ENCODE results near the gene EYS. TPM values are rescaled to one million over a fixed set of nuclear protein-coding genes. Genes with fewer than 3 reads are reported as not detected.

Gene EYS
- total RNA-seq, 2 donors from 2014 or later, result not detected

- DNase-seq (ENCODE audit: low spot score), result no peak
- H3K27me3 ChIP-seq (replicated peaks; ENCODE audit: insufficient read depth), result no peaks in the 10 kb centered on the region
- ATAC-seq (ENCODE audit: insufficient number of reproducible peaks, low FRiP score, low read depth), result no peak
- H3K36me3 ChIP-seq, result no peaks in the 10 kb centered on the region
- no peak for TF ChIP-seq CTCF (IDR thresholded peaks at IDR 0.05)
- H3K9me3 ChIP-seq, result no peaks in the 10 kb centered on the region
- H3K4me3 ChIP-seq, result no peak overlapping the region
- no peaks in the 10 kb centered on the region for H3K4me1 ChIP-seq (ENCODE audit: control insufficient read depth in 1 of 2, low read depth in 2 of 2)
- no peak overlapping the region for H3K27ac ChIP-seq
These were observed 1683.3 kb downstream of the EYS start for GRCh38 chr6:64023693-64024092.

GRCh38 chr6:64014595-64014994 is 1692.4 kb downstream of the EYS start:
- no peak for TF ChIP-seq CTCF (IDR thresholded peaks at IDR 0.05)
- no peaks in the 10 kb centered on the region for H3K4me1 ChIP-seq (ENCODE audit: control insufficient read depth in 1 of 2, low read depth in 2 of 2)
- no peaks in the 10 kb centered on the region for H3K27me3 ChIP-seq (replicated peaks; ENCODE audit: insufficient read depth)
- H3K9me3 ChIP-seq, result no peaks in the 10 kb centered on the region
- ATAC-seq (ENCODE audit: insufficient number of reproducible peaks, low FRiP score, low read depth) (no peak), DNase-seq (ENCODE audit: low spot score) (no peak)
- no peak overlapping the region for H3K4me3 ChIP-seq
- H3K36me3 ChIP-seq, result no peaks in the 10 kb centered on the region
- H3K27ac ChIP-seq, result no peak overlapping the region

- Histone ChIP-seq H3K27ac (no peak overlapping the region), H3K27me3 (replicated peaks; ENCODE audit: insufficient read depth) (no peaks in the 10 kb centered on the region), H3K4me3 (no peak overlapping the region), H3K4me1 (ENCODE audit: control insufficient read depth in 1 of 2, low read depth in 2 of 2) (no peaks in the 10 kb centered on the region), H3K9me3 (no peaks in the 10 kb centered on the region), H3K36me3 (no peaks in the 10 kb centered on the region)
- TF ChIP-seq CTCF (IDR thresholded peaks at IDR 0.05), result no peak
- no peak for ATAC-seq (ENCODE audit: insufficient number of reproducible peaks, low FRiP score, low read depth)
- no peak for DNase-seq (ENCODE audit: low spot score)
These were observed 1694.0 kb downstream of the EYS start for GRCh38 chr6:64013011-64013410.

- ATAC-seq (ENCODE audit: insufficient number of reproducible peaks, low FRiP score, low read depth) (no peak), DNase-seq (ENCODE audit: low spot score) (no peak)
- H3K4me3 ChIP-seq, result no peak overlapping the region
- H3K4me1 ChIP-seq (ENCODE audit: control insufficient read depth in 1 of 2, low read depth in 2 of 2), result no peaks in the 10 kb centered on the region
- no peaks in the 10 kb centered on the region for H3K27me3 ChIP-seq (replicated peaks; ENCODE audit: insufficient read depth)
- H3K27ac ChIP-seq, result no peak overlapping the region
- no peak for TF ChIP-seq CTCF (IDR thresholded peaks at IDR 0.05)
- H3K9me3 ChIP-seq, result no peaks in the 10 kb centered on the region
- H3K36me3 ChIP-seq, result no peaks in the 10 kb centered on the region
These were observed 1694.5 kb downstream of the EYS start for GRCh38 chr6:64012351-64013001.

- ATAC-seq (ENCODE audit: insufficient number of reproducible peaks, low FRiP score, low read depth), result no peak
- Histone ChIP-seq H3K9me3 (no peaks in the 10 kb centered on the region), H3K27ac (no peak overlapping the region), H3K4me3 (no peak overlapping the region), H3K4me1 (ENCODE audit: control insufficient read depth in 1 of 2, low read depth in 2 of 2) (no peaks in the 10 kb centered on the region), H3K36me3 (no peaks in the 10 kb centered on the region), H3K27me3 (replicated peaks; ENCODE audit: insufficient read depth) (no peaks in the 10 kb centered on the region)
- DNase-seq (ENCODE audit: low spot score), result no peak
- TF ChIP-seq CTCF (IDR thresholded peaks at IDR 0.05), result no peak
These were observed 1696.4 kb downstream of the EYS start for GRCh38 chr6:64010666-64011065.

Data from thoracic aorta (tissue), 2 donors.